SK-N-SH treated with all-trans-retinoic acid at 6 μM for 48 hours (cell line): ENCODE data around the gene POU6F2.

Experiments
- ATAC-seq: fragments of 200-7000 bp; cut with Tn5 transposase; 3 replicates; pipeline ENCODE4 v1.9.1; 2020; ENCODE audit warnings: mild to moderate bottlenecking, moderate library complexity
- BACH2 ChIP-seq: fragments of 250-450 bp; sonication (Bioruptor Pico); IDR thresholded peaks from 2 replicates; pipeline ENCODE4 v1.9.0; 2021; ENCODE audit warnings: mild to moderate bottlenecking, borderline replicate concordance
- CREB5 ChIP-seq: fragments of 250-450 bp; sonication (Bioruptor Pico); IDR thresholded peaks from 2 replicates; pipeline ENCODE4 v1.5.1; 2020; ENCODE audit warnings: low read depth, mild to moderate bottlenecking, moderate library complexity
- CSDC2 ChIP-seq: fragments of 250-450 bp; sonication (Bioruptor Pico); IDR thresholded peaks from 2 replicates; pipeline ENCODE4 v1.5.0; 2020; ENCODE audit warnings: mild to moderate bottlenecking, moderate library complexity
- CSRNP3 ChIP-seq: fragments of 250-450 bp; sonication (Bioruptor Pico); IDR thresholded peaks from 2 replicates; pipeline ENCODE4 v1.5.1; 2021; ENCODE audit warnings: mild to moderate bottlenecking, moderate library complexity
- ESRRG ChIP-seq: fragments of 250-450 bp; sonication (Bioruptor Pico); IDR thresholded peaks from 2 replicates; pipeline ENCODE4 v1.6.1; 2021; ENCODE audit warnings: mild to moderate bottlenecking
- GLIS3 ChIP-seq: fragments of 250-450 bp; sonication (Bioruptor Pico); IDR thresholded peaks from 2 replicates; pipeline ENCODE4 v1.5.0; 2020; ENCODE audit warnings: mild to moderate bottlenecking, moderate library complexity
- OSR1 ChIP-seq: fragments of 250-450 bp; sonication (Bioruptor Pico); IDR thresholded peaks from 2 replicates; pipeline ENCODE4 v1.8.0; 2022; ENCODE audit warnings: moderate library complexity, mild to moderate bottlenecking, inconsistent platforms
- PATZ1 ChIP-seq: fragments of 250-450 bp; sonication (Bioruptor Pico); IDR thresholded peaks from 2 replicates; pipeline ENCODE4 v1.8.0; 2020; ENCODE audit warnings: mild to moderate bottlenecking, moderate library complexity, borderline replicate concordance
- POU6F1 ChIP-seq: fragments of 250-450 bp; sonication (Bioruptor Pico); IDR thresholded peaks from 2 replicates; pipeline ENCODE4 v1.8.0; 2021; ENCODE audit warnings: low read depth, mild to moderate bottlenecking, moderate library complexity, borderline replicate concordance
- PPARA ChIP-seq: fragments of 250-450 bp; sonication (Bioruptor Pico); IDR thresholded peaks from 2 replicates; pipeline ENCODE4 v1.5.0; 2020; ENCODE audit warnings: mild to moderate bottlenecking, borderline replicate concordance
- RARB ChIP-seq: fragments of 250-450 bp; sonication (Bioruptor Pico); IDR thresholded peaks from 2 replicates; pipeline ENCODE4 v1.8.0; 2021; ENCODE audit warnings: mild to moderate bottlenecking, moderate library complexity
- SNAI2 ChIP-seq: fragments of 250-450 bp; sonication (Bioruptor Pico); IDR thresholded peaks from 2 replicates; pipeline ENCODE4 v1.5.0; 2020; ENCODE audit warnings: mild to moderate bottlenecking, moderate library complexity
- TCF4 ChIP-seq: fragments of 250-450 bp; sonication (Bioruptor Pico); IDR thresholded peaks from 2 replicates; pipeline ENCODE4 v1.8.0; 2021; ENCODE audit warnings: mild to moderate bottlenecking, moderate library complexity, borderline replicate concordance
- TOX ChIP-seq: fragments of 250-450 bp; sonication (Bioruptor Pico); IDR thresholded peaks from 2 replicates; pipeline ENCODE4 v1.8.0; 2021; ENCODE audit warnings: mild to moderate bottlenecking, moderate library complexity, borderline replicate concordance
- TSHZ2 ChIP-seq: fragments of 250-450 bp; sonication (Bioruptor Pico); IDR thresholded peaks from 2 replicates; pipeline ENCODE4 v1.5.0; 2020; ENCODE audit warnings: mild to moderate bottlenecking, moderate library complexity
- ZC3H10 ChIP-seq: fragments of 250-450 bp; sonication (Bioruptor Pico); IDR thresholded peaks from 2 replicates; pipeline ENCODE4 v1.5.1; 2021; ENCODE audit warnings: mild to moderate bottlenecking, moderate library complexity
- ZNF70 ChIP-seq: fragments of 450-650 bp; formaldehyde crosslinking; IDR thresholded peaks from 2 replicates; pipeline ENCODE4 v1.5.0; 2020; ENCODE audit warnings: mild to moderate bottlenecking, moderate library complexity
- ZNF8 ChIP-seq: fragments of 450-650 bp; formaldehyde crosslinking; IDR thresholded peaks from 2 replicates; pipeline ENCODE4 v1.5.0; 2020; ENCODE audit warnings: mild to moderate bottlenecking, moderate library complexity

Gene POU6F2

GRCh38 chr7:39432368-39432767, 454.7 kb downstream of the POU6F2 start:
- ATAC-seq = no peak
- TF ChIP-seq TSHZ2 (CRISPR knock-in tag) = no peak
- no peak for TF ChIP-seq CREB5
- TF ChIP-seq CSRNP3 (CRISPR knock-in tag) = no peak

GRCh38 chr7:39432807-39433416, 455.2 kb downstream of the POU6F2 start:
- no peak for ATAC-seq
- TF ChIP-seq CREB5 (no peak), ZC3H10 (CRISPR knock-in tag) (no peak), OSR1 (CRISPR knock-in tag) (no peak), CSDC2 (CRISPR knock-in tag) (no peak), CSRNP3 (CRISPR knock-in tag) (no peak), ESRRG (CRISPR knock-in tag) (no peak), TSHZ2 (CRISPR knock-in tag) (no peak), ZNF8 (CRISPR knock-in tag) (no peak), RARB (no peak), SNAI2 (no peak), PATZ1 (CRISPR knock-in tag) (no peak), PPARA (CRISPR knock-in tag) (no peak), POU6F1 (CRISPR knock-in tag) (no peak), TOX (no peak), ZNF70 (CRISPR knock-in tag) (no peak), TCF4 (CRISPR knock-in tag) (no peak), GLIS3 (no peak), BACH2 (CRISPR knock-in tag) (no peak)
